ENCODE measurements around the gene ZNFX1. TPM values are rescaled to one million over a fixed set of nuclear protein-coding genes. Genes with fewer than 3 reads are reported as not detected.

Gene ZNFX1
- total RNA-seq, 1 donor from 2014 or later = 36.4 TPM

- Mint-ChIP-seq H3K36me3 (ENCODE audit: low read depth) (peaks cover 10% of the 10 kb centered on the region), H3K9me3 (ENCODE audit: low read depth) (peaks cover 15% of the 10 kb centered on the region), H3K4me3 (ENCODE audit: unreplicated experiment) (no peak overlapping the region), H3K27ac (ENCODE audit: unreplicated experiment) (no peak overlapping the region), H3K4me1 (ENCODE audit: low read depth) (peaks cover under 1% of the 10 kb centered on the region), H3K27me3 (ENCODE audit: low read depth) (peaks cover 37% of the 10 kb centered on the region)
- TF ChIP-seq CTCF (IDR thresholded peaks at IDR 0.05) = no peak
- no peak for DNase-seq (ENCODE audit: low spot score)
These were observed 35.4 kb upstream of the ZNFX1 start for GRCh38 chr20:49313283-49313682.

GRCh38 chr20:49312661-49313060, 34.8 kb upstream of the ZNFX1 start:
- peaks cover 10% of the 10 kb centered on the region for H3K36me3 Mint-ChIP-seq (ENCODE audit: low read depth)
- no peak overlapping the region for H3K27ac Mint-ChIP-seq (ENCODE audit: unreplicated experiment)
- no peak for TF ChIP-seq CTCF (IDR thresholded peaks at IDR 0.05)
- DNase-seq (ENCODE audit: low spot score) = no peak
- H3K4me1 Mint-ChIP-seq (ENCODE audit: low read depth) = no peaks in the 10 kb centered on the region
- H3K27me3 Mint-ChIP-seq (ENCODE audit: low read depth) = peaks cover 32% of the 10 kb centered on the region
- no peak overlapping the region for H3K4me3 Mint-ChIP-seq (ENCODE audit: unreplicated experiment)
- H3K9me3 Mint-ChIP-seq (ENCODE audit: low read depth) = peaks cover 15% of the 10 kb centered on the region

GRCh38 chr20:49310705-49311104, 32.8 kb upstream of the ZNFX1 start:
- DNase-seq (ENCODE audit: low spot score) = no peak
- no peak for TF ChIP-seq CTCF (IDR thresholded peaks at IDR 0.05)
- H3K9me3 Mint-ChIP-seq (ENCODE audit: low read depth) = peaks cover 8% of the 10 kb centered on the region
- H3K4me1 Mint-ChIP-seq (ENCODE audit: low read depth) = no peaks in the 10 kb centered on the region
- H3K27ac Mint-ChIP-seq (ENCODE audit: unreplicated experiment) = no peak overlapping the region
- H3K27me3 Mint-ChIP-seq (ENCODE audit: low read depth) = peaks cover 18% of the 10 kb centered on the region
- no peak overlapping the region for H3K4me3 Mint-ChIP-seq (ENCODE audit: unreplicated experiment)
- H3K36me3 Mint-ChIP-seq (ENCODE audit: low read depth) = peaks cover 7% of the 10 kb centered on the region

GRCh38 chr20:49308875-49309274, 31.0 kb upstream of the ZNFX1 start:
- no peaks in the 10 kb centered on the region for H3K4me1 Mint-ChIP-seq (ENCODE audit: low read depth)
- no peak for DNase-seq (ENCODE audit: low spot score)
- H3K4me3 Mint-ChIP-seq (ENCODE audit: unreplicated experiment) = no peak overlapping the region

GRCh38 chr20:49306903-49307620, 29.2 kb upstream of the ZNFX1 start:
- Mint-ChIP-seq H3K4me1 (ENCODE audit: low read depth) (peaks cover 8% of the 10 kb centered on the region), H3K27ac (ENCODE audit: unreplicated experiment) (no peak overlapping the region), H3K4me3 (ENCODE audit: unreplicated experiment) (no peak overlapping the region), H3K9me3 (ENCODE audit: low read depth) (peaks cover 8% of the 10 kb centered on the region), H3K36me3 (ENCODE audit: low read depth) (peaks cover 7% of the 10 kb centered on the region), H3K27me3 (ENCODE audit: low read depth) (peaks cover 6% of the 10 kb centered on the region)
- DNase-seq (ENCODE audit: low spot score) = no peak
- no peak for TF ChIP-seq CTCF (IDR thresholded peaks at IDR 0.05)

More at GRCh38 chr20:49308875-49309274, 31.0 kb upstream of the ZNFX1 start:
- Mint-ChIP-seq H3K27me3 (ENCODE audit: low read depth) (peaks cover 9% of the 10 kb centered on the region), H3K27ac (ENCODE audit: unreplicated experiment) (no peak overlapping the region), H3K36me3 (ENCODE audit: low read depth) (peaks cover 7% of the 10 kb centered on the region), H3K9me3 (ENCODE audit: low read depth) (peaks cover 8% of the 10 kb centered on the region)
- TF ChIP-seq CTCF (IDR thresholded peaks at IDR 0.05) = no peak
